Measurements from ENCODE around the gene QSOX2.

QSOX2 gene, protein sequence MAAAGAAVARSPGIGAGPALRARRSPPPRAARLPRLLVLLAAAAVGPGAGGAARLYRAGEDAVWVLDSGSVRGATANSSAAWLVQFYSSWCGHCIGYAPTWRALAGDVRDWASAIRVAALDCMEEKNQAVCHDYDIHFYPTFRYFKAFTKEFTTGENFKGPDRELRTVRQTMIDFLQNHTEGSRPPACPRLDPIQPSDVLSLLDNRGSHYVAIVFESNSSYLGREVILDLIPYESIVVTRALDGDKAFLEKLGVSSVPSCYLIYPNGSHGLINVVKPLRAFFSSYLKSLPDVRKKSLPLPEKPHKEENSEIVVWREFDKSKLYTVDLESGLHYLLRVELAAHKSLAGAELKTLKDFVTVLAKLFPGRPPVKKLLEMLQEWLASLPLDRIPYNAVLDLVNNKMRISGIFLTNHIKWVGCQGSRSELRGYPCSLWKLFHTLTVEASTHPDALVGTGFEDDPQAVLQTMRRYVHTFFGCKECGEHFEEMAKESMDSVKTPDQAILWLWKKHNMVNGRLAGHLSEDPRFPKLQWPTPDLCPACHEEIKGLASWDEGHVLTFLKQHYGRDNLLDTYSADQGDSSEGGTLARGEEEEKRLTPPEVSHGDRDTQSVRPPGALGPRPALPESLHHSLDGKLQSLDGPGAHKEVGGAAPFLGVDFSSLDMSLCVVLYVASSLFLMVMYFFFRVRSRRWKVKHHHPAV

DNA sequence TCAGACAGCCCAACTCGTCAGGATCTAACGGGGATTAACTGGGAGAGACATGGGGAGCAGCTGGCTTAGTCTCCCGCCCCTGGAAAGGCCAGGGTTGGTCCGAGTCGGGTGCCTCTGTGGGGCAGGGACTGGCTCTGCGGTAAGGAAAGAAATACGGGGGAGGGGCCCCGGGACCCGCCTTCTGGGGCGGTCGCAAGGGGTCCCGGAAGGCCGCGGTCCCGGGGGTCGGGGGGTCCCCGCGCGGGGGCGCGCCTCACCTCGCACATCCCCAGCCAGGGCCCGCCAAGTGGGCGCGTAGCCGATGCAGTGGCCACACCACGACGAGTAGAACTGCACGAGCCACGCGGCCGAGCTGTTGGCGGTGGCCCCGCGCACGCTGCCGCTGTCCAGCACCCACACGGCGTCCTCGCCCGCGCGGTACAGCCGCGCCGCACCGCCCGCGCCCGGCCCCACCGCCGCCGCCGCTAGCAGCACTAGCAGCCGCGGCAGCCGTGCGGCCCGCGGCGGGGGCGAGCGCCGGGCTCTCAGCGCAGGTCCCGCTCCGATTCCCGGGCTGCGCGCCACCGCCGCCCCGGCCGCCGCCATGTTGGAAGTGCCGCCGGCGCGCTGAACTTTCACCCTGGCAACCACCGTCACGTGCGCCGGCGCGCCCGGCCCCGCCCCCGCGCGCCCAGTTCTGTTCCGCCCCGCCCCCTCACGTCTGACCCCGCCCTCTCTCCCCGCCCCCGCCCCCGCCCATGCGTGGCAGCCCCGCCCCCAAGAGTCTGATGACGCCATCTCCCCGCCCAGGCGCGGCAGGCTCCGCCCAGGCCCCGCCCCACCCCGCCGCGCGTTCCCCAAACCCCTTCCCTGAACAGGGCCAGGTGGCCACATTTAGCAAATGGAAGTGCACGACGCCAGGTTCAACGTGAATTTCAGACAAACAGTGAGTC, at the start of gene QSOX2:
Gene QSOX2, minus strand, starts transcription at position 594 of the 932 bp plus-strand sequence. Its CDS starts 9 bp downstream, at position 585.
- peak within 1 kb of the TSS; percentile 92 for H3K4me3 ChIP-seq (ENCODE audit: low read depth, low read length)
- TF ChIP-seq, protein P1, sequence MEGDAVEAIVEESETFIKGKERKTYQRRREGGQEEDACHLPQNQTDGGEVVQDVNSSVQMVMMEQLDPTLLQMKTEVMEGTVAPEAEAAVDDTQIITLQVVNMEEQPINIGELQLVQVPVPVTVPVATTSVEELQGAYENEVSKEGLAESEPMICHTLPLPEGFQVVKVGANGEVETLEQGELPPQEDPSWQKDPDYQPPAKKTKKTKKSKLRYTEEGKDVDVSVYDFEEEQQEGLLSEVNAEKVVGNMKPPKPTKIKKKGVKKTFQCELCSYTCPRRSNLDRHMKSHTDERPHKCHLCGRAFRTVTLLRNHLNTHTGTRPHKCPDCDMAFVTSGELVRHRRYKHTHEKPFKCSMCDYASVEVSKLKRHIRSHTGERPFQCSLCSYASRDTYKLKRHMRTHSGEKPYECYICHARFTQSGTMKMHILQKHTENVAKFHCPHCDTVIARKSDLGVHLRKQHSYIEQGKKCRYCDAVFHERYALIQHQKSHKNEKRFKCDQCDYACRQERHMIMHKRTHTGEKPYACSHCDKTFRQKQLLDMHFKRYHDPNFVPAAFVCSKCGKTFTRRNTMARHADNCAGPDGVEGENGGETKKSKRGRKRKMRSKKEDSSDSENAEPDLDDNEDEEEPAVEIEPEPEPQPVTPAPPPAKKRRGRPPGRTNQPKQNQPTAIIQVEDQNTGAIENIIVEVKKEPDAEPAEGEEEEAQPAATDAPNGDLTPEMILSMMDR (IDR thresholded peaks at IDR 0.05; ENCODE audit: borderline replicate concordance, insufficient read depth, low read depth, low read length) = no peak

DNA sequence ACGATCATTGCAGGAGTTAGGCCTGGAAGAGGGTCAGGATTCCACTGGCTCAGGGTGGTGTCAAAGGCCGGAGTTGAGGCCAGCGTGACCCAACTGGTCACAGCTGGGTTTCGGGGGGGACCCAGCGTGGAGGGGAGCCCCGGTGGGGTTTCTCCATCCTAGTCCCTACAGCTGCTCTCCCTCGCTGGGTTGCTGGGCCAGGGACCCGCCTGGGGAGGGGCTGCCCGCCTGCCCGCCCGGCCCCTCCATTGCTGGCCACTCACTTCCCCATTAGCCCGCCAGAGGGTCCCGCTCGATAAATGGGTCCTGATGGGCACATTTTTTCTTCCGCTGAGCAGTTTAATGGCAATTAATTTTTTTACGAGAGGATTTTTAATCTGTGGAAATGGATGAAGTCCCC, 49.4 kb upstream of the QSOX2 start:
- no peak overlapping the region for H3K4me3 ChIP-seq (ENCODE audit: low read depth, low read length)
- TF ChIP-seq, protein P1 (IDR thresholded peaks at IDR 0.05; ENCODE audit: borderline replicate concordance, insufficient read depth, low read depth, low read length) = no peak

DNA sequence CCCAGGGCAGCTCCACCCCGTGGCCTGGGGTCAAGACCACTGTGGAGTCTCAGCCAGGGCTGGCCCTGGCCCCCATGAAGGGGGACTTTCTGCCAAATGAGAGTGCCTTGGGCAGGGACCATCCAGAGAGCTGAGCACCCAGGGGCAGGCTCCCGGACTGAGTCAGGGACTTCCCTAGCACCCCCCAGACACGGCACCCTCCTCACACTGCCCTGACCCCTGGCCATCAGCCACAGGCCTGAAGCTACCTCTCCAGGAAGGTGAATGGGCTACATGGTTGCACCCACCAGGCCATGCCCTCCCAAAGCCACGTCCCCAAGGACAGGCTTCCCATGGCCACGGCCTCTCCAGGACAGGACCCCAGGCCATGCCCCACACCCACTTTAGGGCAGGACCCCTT, 48.8 kb upstream of the QSOX2 start:
- H3K4me3 ChIP-seq (ENCODE audit: low read depth, low read length) = no peak overlapping the region

DNA sequence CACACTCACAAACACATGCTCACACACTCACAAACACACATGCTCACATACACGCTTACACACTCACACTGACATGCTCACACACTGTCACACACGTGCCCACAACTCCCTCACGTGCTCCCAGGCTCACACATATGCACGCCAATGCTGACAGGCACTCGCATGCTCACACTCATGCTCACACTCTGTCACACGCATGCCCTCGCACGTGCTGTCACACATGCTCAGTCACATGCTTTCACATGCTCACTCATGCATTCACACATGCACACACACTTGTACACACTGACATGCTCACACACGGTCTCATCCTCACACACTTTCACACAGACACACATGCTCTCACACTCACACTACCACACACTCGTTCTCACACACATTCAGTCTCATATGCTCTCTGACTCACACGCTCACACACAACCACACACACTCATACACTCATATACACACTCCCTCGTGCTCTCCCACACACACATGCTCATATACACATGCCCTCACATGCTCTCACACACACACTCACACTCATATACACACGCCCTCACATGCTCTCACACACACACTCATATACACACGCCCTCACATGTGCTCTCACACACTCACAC, 48.0 kb upstream of the QSOX2 start:
- H3K4me3 ChIP-seq (ENCODE audit: low read depth, low read length) = no peak overlapping the region
- TF ChIP-seq, protein P1 (IDR thresholded peaks at IDR 0.05; ENCODE audit: borderline replicate concordance, insufficient read depth, low read depth, low read length) = no peak

More for the DNA sequence above, 48.8 kb upstream of the QSOX2 start:
- TF ChIP-seq, protein P1 (IDR thresholded peaks at IDR 0.05; ENCODE audit: borderline replicate concordance, insufficient read depth, low read depth, low read length) = no peak

DNA sequence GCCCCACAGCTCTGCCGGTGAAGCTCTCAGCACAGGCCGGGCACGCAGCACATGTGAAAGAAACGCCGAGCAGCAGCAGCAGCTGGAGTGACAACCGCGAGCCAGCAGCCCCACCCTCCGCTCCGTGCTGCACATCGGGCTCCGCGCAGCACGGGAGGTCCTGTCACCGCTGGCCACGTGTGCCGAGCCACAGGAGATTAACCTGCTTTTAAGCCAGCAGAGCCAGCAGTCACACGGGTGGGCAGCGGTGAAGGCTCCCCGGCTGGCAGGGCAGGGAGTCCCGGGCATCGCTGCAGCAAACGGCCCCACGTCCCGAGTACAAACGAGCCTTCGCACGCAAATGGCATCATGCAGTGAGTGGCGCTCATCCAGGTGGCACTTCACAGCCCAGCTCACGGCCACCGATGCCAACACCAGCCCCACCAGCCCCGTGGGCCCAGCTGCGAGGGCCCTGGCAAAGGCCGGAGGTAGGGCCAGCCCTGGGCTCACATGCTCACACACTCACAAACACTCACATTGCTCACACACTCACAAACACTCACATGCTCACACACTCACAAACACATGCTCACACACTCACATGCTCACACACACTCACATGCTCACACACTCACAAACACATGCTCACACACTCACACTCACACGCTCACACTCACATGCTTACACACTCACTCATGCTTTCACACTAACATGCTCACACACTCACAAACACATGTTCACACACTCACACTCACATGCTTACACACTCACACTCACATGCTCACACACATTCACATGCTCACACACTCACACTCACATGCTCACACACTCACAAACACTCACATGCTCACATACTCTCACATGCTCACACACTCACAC, 47.2 kb upstream of the QSOX2 start:
- TF ChIP-seq, protein P1 (IDR thresholded peaks at IDR 0.05; ENCODE audit: borderline replicate concordance, insufficient read depth, low read depth, low read length) = no peak
- no peak overlapping the region for H3K4me3 ChIP-seq (ENCODE audit: low read depth, low read length)

Data from GM12875 (cell line).